HG02870 (cell line): ENCODE results near the gene VAC14.

Source experiments
- ATAC-seq: cut with Tn5 transposase; IDR thresholded peaks from one replicate; pipeline ENCODE4 v1.9.1; 2021; ENCODE audit warnings: mild to moderate bottlenecking, moderate library complexity; ENCODE audit not compliant: unreplicated experiment

VAC14 gene

GRCh38 chr16:70786020-70786755 is 14.8 kb downstream of the VAC14 start:
- no peak for ATAC-seq

DNA sequence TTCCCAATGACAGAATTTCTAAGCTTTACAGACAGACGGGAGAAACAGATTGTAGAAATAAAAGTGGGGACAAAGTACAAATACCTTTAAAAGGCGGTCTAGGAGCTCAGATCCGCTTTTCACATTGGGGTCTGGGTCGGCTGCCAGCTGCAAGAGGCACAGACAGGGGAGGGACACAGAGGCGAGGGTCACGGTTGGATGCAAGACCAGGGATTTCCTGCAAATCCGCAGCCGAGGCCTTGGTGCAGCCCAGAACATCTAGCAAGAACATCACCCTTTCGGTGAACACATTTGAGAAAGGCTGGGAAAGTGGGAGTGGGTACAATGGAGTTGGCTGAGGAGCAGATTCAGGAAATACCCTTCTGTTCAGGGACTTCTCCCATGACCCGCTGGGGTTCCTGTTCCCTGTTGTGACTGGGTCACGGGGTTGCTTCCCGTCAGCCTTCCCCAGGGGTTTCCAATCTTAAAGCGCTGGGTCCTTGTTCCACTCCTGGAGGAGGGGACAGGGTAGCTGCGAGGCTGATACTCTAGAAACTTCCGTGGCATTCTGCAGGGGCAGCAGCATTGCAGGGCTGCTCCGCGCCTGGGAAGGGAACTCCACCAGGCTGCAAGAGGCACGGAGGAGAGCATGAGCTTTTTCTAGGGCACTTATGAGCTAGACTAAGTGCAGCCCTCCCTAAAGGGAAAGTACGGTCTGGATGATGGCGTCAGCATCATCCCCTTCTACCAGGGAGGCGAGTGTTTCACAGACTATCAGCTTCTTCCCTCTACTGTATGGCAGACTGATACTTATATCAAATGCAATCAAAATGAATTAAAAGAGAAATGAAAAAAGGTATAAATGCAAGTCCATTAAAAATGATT is 16.0 kb downstream of the VAC14 start:
- no peak for ATAC-seq

GRCh38 chr16:70782237-70782636 is 18.7 kb downstream of the VAC14 start:
- no peak for ATAC-seq

GRCh38 chr16:70781800-70782199 is 19.2 kb downstream of the VAC14 start:
- no peak for ATAC-seq

DNA sequence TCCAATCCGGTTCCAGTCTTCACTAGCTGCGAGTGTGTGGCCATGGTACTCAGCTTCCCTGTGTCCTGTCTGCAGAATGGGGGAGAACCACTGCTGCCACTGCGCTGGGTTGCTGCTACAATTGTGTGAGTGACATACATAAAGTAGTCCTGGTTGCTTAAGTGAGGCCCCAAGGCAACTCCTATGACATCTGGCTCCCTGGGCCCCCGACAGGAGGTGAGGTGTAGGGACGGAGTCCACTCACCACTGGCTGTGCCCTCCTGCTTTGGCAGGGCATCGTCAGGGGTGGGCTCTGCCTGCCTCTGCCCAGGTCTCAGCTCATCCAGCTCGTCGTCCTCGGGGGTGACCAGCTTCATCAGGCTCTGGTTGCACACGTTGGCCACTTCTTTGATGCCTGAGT is 20.4 kb downstream of the VAC14 start:
- ATAC-seq: no peak

GRCh38 chr16:70779361-70779760 is 21.6 kb downstream of the VAC14 start:
- ATAC-seq: no peak

GRCh38 chr16:70778901-70779309 is 22.1 kb downstream of the VAC14 start:
- no peak for ATAC-seq

DNA sequence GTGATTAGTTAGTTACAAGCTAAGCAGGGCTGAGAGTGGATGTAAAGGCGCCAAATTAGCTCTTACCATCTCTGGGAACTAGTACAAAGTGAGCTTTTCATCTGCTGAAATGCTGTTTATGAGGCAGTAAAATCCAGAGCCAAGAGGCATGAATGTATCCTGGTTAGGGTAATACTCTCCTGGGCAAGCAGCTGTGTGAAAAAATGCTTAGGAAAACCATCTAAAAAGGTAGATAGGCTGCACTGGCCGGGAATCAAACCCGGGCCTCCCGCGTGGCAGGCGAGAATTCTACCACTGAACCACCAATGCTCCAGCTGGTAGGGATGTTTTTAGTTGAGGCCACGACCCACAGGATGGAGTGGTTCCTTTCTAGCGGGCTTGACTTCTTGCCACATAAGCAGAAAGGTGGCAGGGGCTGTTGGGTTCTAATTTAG is 23.0 kb downstream of the VAC14 start:
- ATAC-seq: no peak

DNA sequence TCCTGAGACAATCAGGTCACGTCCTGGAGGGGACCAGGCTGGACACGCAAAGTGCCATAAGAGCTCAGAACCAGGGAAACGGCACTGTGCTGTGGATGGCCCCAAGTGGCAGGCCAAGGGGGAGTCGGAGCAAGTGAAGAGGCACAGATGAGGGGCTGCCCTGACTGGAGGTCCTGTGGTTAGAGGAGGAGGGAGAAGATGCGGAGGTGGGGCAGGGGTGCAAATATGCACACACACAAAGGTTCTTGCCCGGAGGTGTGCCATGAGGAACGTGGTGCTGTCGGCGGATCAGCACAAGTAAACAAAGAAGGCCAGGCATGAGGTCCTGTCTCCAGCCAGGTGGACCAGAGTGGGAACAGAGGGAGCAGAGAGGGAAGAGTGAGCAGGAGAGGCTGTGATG is 23.5 kb downstream of the VAC14 start:
- no peak for ATAC-seq

GRCh38 chr16:70775399-70775798 is 25.6 kb downstream of the VAC14 start:
- ATAC-seq: no peak

- no peak for ATAC-seq
Measured at GRCh38 chr16:70774261-70774660, 26.7 kb downstream of the VAC14 start.

- ATAC-seq: no peak
Measured at GRCh38 chr16:70772493-70772892, 28.5 kb downstream of the VAC14 start.

DNA sequence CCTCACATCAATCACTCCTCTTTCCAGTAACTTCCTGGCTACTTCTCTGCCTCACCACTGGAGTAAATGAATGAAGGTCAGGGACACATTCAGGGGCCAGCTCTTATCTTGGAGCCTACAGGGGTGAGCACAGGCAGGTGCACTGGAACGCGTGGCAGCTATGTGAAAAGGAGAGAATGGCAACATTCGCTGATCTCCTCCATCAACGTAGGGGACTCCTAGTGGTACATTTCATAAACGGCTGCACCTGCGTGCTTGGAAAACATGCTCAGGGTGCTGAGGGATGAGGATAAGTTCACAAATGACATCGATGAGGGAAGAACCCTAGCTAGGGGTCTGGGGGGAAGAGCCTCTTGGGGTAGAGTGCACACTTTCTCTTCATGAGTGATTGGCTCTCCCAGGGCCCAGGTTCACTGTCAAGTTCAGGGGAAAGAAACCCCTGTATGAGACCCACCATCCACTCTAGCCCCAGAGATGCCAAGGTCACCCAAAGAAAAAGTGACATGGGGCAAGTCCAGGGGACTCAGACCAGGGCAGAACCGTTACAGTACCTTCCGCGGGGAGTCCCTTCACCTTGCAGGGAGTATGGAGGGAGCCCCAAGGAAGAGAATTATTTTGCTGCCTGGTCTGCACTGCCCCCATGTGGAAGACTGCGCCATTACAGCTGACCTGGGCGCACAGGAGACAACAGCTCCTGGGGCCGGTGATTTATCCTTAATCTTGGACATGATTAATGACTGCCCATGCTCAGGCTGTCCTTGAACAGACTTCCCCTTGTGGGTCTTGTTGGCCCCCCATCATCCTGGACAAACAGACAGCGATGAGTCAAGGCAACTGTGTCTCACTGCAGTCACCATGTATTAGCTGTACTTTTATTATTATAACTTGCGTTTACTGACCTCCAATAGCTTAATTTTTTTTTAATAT is 30.1 kb downstream of the VAC14 start:
- no peak for ATAC-seq

GRCh38 chr16:70770291-70770625 is 30.7 kb downstream of the VAC14 start:
- no peak for ATAC-seq

DNA sequence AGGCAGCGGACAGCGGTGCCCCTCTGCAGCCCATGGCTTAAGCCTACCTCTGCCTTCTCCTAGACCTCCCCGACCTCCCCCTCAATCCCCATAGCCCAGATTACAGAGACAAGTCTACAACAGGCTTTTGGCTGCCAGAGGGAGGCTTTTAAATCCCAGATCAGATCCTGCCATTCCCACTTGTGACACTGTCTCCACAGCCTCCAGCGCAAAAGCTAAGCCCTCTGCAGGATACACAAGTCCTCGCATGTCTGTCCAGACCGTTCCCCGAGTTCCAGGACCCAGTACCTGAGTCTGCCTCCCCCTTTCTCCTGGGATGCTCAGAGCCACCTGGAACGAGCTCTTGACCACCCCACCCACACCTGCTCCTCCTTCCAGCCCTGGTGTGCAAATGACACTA is 31.2 kb downstream of the VAC14 start:
- no peak for ATAC-seq

DNA sequence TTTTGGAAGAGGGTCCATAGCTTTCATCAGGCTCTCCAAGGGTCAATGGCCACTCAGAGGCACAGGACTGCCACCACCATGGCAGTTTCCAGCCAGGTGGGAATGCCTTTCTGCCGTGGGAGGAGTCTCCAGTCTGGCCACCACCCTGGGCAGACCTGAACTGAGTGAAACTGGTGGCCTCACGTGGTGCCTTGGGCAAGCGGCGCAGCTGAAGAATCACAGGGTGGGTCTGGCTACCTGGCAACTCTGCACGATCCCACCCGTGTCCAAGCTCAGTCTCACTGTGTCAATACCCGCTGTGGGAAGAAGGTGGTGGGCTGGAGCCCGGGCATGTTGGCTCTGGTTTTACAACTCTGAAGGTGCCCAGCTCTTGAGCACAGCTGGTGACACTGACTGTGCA is 31.8 kb downstream of the VAC14 start:
- ATAC-seq: no peak

DNA sequence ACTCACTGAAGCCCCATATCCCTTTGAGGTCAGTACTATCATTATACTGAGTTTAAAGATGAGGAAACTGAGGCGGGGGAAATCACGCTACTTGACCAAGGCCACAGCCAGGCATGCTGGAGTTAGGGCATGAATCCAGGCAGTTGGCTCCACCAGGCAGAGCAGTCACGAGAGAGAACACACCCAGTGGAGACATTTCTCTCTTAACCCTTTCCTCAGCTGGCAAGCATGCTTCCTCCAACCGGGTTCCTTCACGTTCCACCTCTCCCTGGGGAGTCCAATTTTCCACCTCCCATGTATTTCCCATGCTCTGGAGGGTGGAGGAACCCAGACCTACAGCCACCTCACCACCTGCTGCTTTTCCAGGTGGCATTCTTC is 32.8 kb downstream of the VAC14 start:
- no peak for ATAC-seq

DNA sequence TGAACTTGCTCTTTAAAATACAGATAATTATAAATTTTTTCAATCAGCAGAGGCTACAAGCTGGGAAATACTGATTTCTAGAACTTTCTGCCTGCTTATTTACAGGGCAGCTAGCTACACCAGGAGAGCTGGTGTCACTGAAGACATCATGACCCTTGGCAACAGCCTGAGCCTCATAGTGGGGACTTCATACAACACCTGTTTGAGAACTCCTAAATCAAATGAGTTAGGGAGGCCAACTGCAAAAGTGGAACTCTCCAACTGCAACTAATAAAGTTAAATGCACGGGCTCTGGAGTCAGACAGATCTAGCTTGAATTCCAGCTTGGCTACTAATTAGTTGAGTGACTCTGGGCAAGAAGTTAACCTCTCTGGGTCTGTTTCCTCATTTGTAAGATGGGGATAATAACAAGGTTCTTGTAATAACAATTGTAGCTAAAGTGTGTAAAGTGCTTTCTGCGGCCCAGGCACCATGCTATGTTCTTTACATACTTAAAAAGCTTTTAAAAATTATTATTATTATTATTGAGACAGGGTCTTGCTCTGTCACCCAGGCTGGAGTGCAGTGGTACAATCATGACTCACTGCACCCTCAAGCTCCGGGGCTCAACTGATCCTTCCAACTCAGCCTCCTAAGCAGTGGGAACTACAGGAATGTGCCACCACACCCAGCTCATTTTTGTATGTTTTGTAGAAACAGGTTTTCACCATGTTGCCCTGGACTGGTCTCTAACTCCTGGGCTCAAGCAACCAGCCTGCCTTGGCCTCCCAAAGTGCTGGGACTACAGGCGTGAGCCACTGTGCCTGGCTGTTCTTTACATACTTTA is 33.4 kb downstream of the VAC14 start:
- no peak for ATAC-seq

- no peak for ATAC-seq
Measured at GRCh38 chr16:70766658-70767057, 34.3 kb downstream of the VAC14 start.

- no peak for ATAC-seq
Measured at GRCh38 chr16:70766176-70766575, 34.8 kb downstream of the VAC14 start.
